H1 (cell line): ENCODE data around the gene SV2C. TPM values are rescaled to one million over a fixed set of nuclear protein-coding genes. Genes with fewer than 3 reads are reported as not detected.

ENCODE experiments used
- CTBP2 ChIP-seq: IDR thresholded peaks from 2 replicates; pipeline ENCODE4 v1.7.0; 2011; ENCODE audit warnings: borderline replicate concordance, mild to moderate bottlenecking, moderate library complexity, mixed read lengths, low read length; ENCODE audit not compliant: insufficient read depth, insufficient read length
- RAD21 ChIP-seq, 2 experiments: IDR thresholded peaks in 1 of 2; conservative IDR thresholded peaks in 1 of 2; 2 replicates each; pipeline ENCODE4 v1.6.1; 2011; ENCODE audit warnings: low read depth in 2 of 2, low read length in 2 of 2, improper control_type of control experiment in 1 of 2, inconsistent platforms in 1 of 2, mild to moderate bottlenecking in 1 of 2, moderate library complexity in 1 of 2
- SRF ChIP-seq: IDR thresholded peaks from 2 replicates; pipeline ENCODE4 v1.6.1; 2011; ENCODE audit warnings: mild to moderate bottlenecking, low read depth, low read length, moderate library complexity
- polyA plus RNA-seq, 7 experiments: library from polyadenylated mRNA; depleted of rRNA in 3 of 7; stranded (reverse) in 5 of 7; unstranded in 2 of 7; fragments of >200 nt in 5 of 7; fragments of 200-250 nt in 2 of 7; gene quantifications; 1 replicate in 5 of 7; 2 replicates in 1 of 7; 4 replicates in 1 of 7; pipeline versions ENCODE4 v1.2.1 to v1.2.3, GENCODE V29; 2011 to 2013; ENCODE audit warnings: missing spikeins in 2 of 7, mixed read lengths in 2 of 7
- total RNA-seq: library from RNA; stranded (reverse); fragmentation: NEBNext Ultra II Directional; extraction: Animal tissue kit (Norgen Biotek cat#: 25700); gene quantifications from 2 replicates; pipeline ENCODE4 v1.2.1, GENCODE V29; 2021

SV2C gene
- total and polyA plus RNA-seq, 2 of the 8 experiments (the other 6 are each of a cell fraction or from before 2014, with no cell fraction given), result 0.08 to 0.24 TPM

DNA sequence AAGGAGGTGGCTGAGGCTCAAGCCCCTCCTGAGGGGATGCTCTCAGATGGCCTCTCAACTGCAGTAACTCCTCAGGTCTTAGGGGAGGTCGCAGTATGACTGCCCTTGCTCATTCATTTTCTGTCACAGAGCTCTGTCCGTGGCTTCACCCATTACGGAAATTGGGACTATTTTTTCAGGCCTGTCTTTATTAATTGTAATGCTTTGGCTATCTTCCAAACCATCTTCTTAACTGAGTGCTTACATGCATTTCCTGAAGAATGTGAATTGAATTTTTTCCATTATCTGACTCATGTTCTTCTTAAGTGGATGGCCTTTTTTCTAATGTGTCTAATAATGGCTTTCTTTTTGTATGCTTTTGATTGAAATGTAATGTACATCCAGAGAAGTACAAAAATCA, 36.4 kb upstream of the SV2C start (continued):
- TF ChIP-seq CTBP2 (no peak), SRF (no peak), RAD21 (IDR thresholded peaks at IDR 0.05 in 1 of 2, conservative IDR thresholded peaks at IDR 0.05 in 1 of 2; ENCODE audit: low read depth in 2 of 2, low read length in 2 of 2) (no peak)
